GM18870 (cell line): ENCODE data around the gene TBX18.

Source experiments
- ATAC-seq: cut with Tn5 transposase; IDR thresholded peaks from one replicate; pipeline ENCODE4 v1.9.1; 2021; ENCODE audit warnings: moderate library complexity; ENCODE audit not compliant: unreplicated experiment

TBX18 gene

DNA sequence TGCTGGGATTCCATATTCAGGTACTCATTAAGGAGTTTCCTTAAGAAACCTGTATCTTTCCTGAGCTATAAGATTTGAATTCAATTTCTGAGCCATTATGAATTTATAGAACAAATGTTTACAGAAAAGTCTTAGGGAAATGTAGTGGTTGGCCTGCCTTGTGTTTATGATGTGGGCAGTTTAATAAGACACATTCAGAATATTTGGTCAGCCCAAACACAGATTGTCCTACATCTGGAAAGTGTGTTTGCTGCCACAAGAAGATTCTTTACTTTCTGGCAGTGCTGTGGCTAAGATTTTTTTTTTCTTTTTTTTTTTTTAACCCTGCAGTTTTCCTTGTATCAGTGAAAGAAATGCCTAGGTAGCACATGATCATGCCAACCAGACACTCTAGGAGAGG lies 15.2 kb downstream of the TBX18 start:
- ATAC-seq = no peak

DNA sequence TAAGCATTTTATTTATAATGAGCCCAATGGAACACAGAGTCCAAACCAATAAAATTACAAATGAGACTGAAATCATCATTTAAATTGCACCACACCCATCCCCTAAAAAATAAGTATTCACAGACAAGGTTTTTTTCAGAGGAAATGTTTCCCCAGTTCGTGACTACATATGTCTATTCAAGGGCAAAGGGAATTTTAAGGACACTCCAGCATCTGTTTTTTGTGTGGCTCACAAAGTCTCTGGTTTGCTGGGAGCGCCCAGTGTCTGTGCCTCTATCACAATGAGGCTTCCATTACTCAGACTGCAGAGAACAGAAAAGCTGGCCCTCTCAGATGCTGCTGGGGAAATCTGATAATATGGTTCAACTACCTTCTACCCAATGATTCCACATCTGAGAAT lies 16.0 kb downstream of the TBX18 start:
- no peak for ATAC-seq

DNA sequence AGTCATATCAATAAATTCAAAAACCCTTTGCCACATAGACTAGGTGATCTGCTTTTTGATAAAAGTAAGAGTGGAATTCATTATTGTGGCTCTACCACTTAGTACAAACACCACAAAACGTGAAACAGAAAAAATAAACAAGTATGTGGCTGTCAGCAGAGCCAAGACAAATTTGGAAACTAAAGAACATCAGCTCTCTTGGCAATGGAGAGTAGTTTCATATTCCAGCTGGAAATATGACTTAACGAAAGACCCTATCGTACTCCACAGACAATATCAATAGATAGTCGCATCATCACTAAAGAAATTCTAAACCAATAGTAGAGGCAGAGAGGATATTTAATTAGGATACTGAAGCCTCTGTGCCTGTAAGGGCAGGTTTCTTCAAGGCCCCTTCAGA lies 20.8 kb downstream of the TBX18 start:
- no peak for ATAC-seq

- ATAC-seq = no peak
These were observed 24.0 kb downstream of the TBX18 start for GRCh38 chr6:84740385-84740784.

DNA sequence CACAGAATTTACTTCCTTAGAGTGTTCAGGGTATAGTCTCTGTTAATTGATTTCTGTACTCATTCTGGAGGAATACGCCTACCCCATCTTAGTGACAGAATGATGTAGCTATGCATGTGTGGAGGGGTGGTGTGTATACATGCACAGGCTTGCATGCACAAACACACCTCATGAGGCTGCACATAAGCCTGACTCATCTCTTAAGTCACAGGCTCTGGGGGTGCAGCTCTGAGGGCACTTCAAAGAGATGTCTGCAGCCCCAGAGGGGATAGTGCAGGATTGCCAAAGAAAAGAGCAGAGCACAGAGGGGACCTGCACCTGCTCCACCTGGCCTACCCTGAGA lies 24.6 kb downstream of the TBX18 start:
- no peak for ATAC-seq

- no peak for ATAC-seq
These were observed 25.2 kb downstream of the TBX18 start for GRCh38 chr6:84738996-84739865.

DNA sequence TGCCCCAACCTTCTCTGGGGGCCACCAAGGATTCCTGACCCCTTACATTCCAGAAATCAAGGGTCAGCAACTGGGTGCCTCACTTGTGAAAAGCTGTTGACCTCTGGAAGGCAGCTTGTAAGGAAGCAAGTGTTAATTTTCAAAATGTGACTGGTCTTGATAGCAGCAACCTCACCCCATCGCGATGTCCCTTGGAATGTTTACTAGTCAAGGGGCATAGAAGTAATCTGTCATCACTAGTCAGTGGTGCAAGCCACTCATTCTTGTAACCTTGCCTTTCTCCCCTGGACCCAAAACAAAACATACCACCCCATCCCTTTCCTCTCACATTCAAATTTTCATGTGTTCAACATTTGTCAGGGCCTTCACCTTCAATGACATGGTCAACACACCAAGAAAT lies 30.5 kb downstream of the TBX18 start:
- no peak for ATAC-seq

DNA sequence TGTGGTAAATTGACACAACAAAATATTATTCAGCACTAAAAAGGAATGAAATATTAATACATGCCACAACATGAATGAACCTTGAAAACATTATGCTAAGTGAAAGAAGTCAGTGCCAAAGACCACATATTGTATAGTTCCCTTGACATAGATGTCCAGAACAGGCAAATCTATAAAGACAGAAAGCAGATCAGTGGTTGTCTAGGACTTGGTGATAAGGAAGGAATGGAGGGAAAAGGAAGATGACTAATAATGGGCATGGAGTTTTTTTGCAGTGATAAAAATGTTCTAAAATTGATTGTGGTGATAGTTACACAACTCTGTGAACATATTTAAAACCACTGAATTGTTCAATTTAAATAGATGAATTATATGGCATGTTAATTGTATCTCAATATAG lies 32.5 kb downstream of the TBX18 start:
- no peak for ATAC-seq

GRCh38 chr6:84731401-84731800 lies 33.0 kb downstream of the TBX18 start:
- ATAC-seq = no peak

- ATAC-seq = no peak
These were observed 35.8 kb downstream of the TBX18 start for GRCh38 chr6:84728602-84729001.

GRCh38 chr6:84719152-84719551 lies 45.2 kb downstream of the TBX18 start:
- ATAC-seq = no peak

- no peak for ATAC-seq
These were observed 46.1 kb downstream of the TBX18 start for GRCh38 chr6:84718038-84718955.

DNA sequence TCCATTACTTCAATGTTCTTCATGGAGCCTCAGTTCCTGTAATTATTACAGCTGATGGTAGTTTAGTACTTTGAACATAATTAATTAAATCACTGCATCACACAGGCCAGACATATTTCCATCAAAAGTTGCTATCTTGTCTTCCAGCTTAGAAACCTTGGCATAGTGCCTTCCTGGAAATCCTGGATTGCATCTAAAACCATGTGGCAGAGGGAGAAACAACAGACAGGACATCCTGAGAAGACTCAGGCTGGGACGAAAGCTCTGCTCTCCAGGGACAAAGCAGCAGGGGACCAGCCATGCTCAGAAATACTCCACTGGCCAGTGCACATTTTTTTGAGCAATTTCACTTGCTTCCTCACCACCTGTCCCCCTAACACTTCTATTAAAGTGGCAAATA lies 55.3 kb downstream of the TBX18 start:
- no peak for ATAC-seq

DNA sequence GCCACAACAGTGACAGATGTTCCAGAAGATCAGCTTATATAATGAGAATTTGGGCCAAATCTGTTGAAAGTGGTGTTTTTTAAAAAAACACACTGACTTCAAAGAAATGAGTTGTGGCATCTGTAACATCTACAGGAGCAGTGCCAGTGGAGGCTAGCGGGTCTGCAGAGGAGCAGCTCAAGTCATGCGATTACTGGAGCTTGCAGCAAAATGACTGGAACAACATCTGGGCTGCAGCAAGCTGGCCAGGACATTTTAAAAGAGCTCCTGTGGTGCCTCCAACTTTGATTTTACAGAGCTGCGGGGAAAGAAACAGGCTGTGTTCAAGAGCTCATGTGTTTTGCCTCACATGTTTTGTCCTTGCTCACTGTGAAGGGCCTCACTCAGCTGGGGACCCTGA lies 57.2 kb downstream of the TBX18 start:
- ATAC-seq = no peak

- no peak for ATAC-seq
These were observed 68.2 kb downstream of the TBX18 start for GRCh38 chr6:84696166-84696565.

DNA sequence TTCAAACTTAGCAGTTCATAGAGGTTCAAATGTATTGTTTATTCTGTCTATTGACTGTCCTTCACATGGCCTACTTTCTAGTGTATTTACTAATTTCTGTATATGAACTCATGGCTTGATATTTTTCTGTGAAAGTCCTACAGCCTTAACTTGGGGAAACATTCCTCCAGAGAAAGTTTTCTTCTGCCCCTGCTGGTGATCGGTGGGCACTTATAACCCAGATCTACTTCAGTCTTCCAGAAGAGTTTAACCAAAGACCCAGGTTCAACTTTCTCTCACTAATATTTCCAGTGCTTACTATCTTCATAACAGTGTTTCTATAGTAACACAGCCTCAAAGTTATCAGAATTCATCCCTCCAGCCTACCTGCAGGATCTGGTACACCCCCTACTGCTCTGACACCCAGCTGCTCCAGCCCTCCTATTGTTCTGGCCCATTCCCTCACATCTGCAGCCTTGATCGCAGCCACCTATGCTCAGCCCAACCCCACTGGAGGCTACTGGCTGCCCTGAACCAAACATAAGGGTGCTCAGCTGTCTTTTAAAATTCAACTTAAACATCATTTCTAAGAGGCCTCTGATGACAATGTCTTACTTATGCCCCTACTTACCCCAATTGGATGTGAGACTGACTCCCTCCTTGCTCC lies 72.3 kb downstream of the TBX18 start:
- ATAC-seq = no peak

GRCh38 chr6:84688141-84688873 lies 76.1 kb downstream of the TBX18 start:
- ATAC-seq = no peak

GRCh38 chr6:84687431-84687830 lies 77.0 kb downstream of the TBX18 start:
- no peak for ATAC-seq

GRCh38 chr6:84685983-84686584 lies 78.3 kb downstream of the TBX18 start:
- ATAC-seq = peak; percentile 50

- no peak for ATAC-seq
These were observed 82.6 kb downstream of the TBX18 start for GRCh38 chr6:84681693-84682326.
